ENCODE results near the gene SH3YL1. TPM values are rescaled to one million over a fixed set of nuclear protein-coding genes. Genes with fewer than 3 reads are reported as not detected.

Gene SH3YL1
- total RNA-seq, 6 experiments from 2014 or later = 9.9 to 14.2 (median 12.7) TPM

- TF ChIP-seq CTCF (IDR thresholded peaks at IDR 0.05) = no peak
- DNase-seq = no peak
- Mint-ChIP-seq H3K4me3 (no peak overlapping the region), H3K27me3 (ENCODE audit: insufficient read depth) (no peaks in the 10 kb centered on the region; the same call in 1 of the 2 replicates), H3K4me1 (ENCODE audit: low read depth) (no peaks in the 10 kb centered on the region), H3K27ac (no peak overlapping the region), H3K36me3 (ENCODE audit: low read depth) (peaks cover 17% of the 10 kb centered on the region), H3K9me3 (no peaks in the 10 kb centered on the region)
These were observed 25.4 kb downstream of the SH3YL1 start for GRCh38 chr2:238431-238830.

GRCh38 chr2:237878-238277 is 26.0 kb downstream of the SH3YL1 start:
- Mint-ChIP-seq H3K36me3 (ENCODE audit: low read depth) (peaks cover 12% of the 10 kb centered on the region), H3K4me1 (ENCODE audit: low read depth) (no peaks in the 10 kb centered on the region), H3K27me3 (ENCODE audit: insufficient read depth) (no peaks in the 10 kb centered on the region; the same call in 1 of the 2 replicates), H3K4me3 (no peak overlapping the region), H3K27ac (no peak overlapping the region), H3K9me3 (no peaks in the 10 kb centered on the region)
- no peak for TF ChIP-seq CTCF (IDR thresholded peaks at IDR 0.05)
- DNase-seq = no peak

GRCh38 chr2:236993-237539 is 26.8 kb downstream of the SH3YL1 start:
- Mint-ChIP-seq H3K4me3 (no peak overlapping the region), H3K27me3 (ENCODE audit: insufficient read depth) (no peaks in the 10 kb centered on the region; the same call in 1 of the 2 replicates), H3K4me1 (ENCODE audit: low read depth) (no peaks in the 10 kb centered on the region), H3K27ac (no peak overlapping the region), H3K9me3 (no peaks in the 10 kb centered on the region), H3K36me3 (ENCODE audit: low read depth) (peaks cover 5% of the 10 kb centered on the region)
- no peak for DNase-seq
- TF ChIP-seq CTCF (IDR thresholded peaks at IDR 0.05) = no peak

GRCh38 chr2:234421-234820 is 29.4 kb downstream of the SH3YL1 start:
- no peak overlapping the region for H3K27ac Mint-ChIP-seq
- no peak for TF ChIP-seq CTCF (IDR thresholded peaks at IDR 0.05)
- H3K36me3 Mint-ChIP-seq (ENCODE audit: low read depth) = no peaks in the 10 kb centered on the region
- H3K27me3 Mint-ChIP-seq (ENCODE audit: insufficient read depth) = no peaks in the 10 kb centered on the region; the same call in none of the 2 replicates
- no peak for DNase-seq
- no peaks in the 10 kb centered on the region for H3K9me3 Mint-ChIP-seq
- H3K4me1 Mint-ChIP-seq (ENCODE audit: low read depth) = no peaks in the 10 kb centered on the region
- no peak overlapping the region for H3K4me3 Mint-ChIP-seq

- no peaks in the 10 kb centered on the region; the same call in none of the 2 replicates for H3K27me3 Mint-ChIP-seq (ENCODE audit: insufficient read depth)
- no peak for DNase-seq
- TF ChIP-seq CTCF (IDR thresholded peaks at IDR 0.05) = no peak
- H3K9me3 Mint-ChIP-seq = no peaks in the 10 kb centered on the region
- no peak overlapping the region for H3K27ac Mint-ChIP-seq
- H3K36me3 Mint-ChIP-seq (ENCODE audit: low read depth) = no peaks in the 10 kb centered on the region
- H3K4me3 Mint-ChIP-seq = no peak overlapping the region
- H3K4me1 Mint-ChIP-seq (ENCODE audit: low read depth) = no peaks in the 10 kb centered on the region
These were observed 30.8 kb downstream of the SH3YL1 start for GRCh38 chr2:233030-233429.
